Measurements from ENCODE around the gene FILIP1L. TPM values are rescaled to one million over a fixed set of nuclear protein-coding genes. Genes with fewer than 3 reads are reported as not detected.

The FILIP1L gene
- total RNA-seq, 1 donor, result 0.42 TPM

GRCh38 chr3:99909714-99910495 is 204.4 kb downstream of the FILIP1L start:
- Histone ChIP-seq H3K9me3 (ENCODE audit: low read depth, low read length) (no peaks in the 10 kb centered on the region), H3K4me1 (ENCODE audit: insufficient read depth, low read length) (no peaks in the 10 kb centered on the region), H3K4me3 (ENCODE audit: low read length) (no peak overlapping the region), H3K27me3 (ENCODE audit: insufficient read depth, low read length) (no peaks in the 10 kb centered on the region)

- H3K4me1 ChIP-seq (ENCODE audit: insufficient read depth, low read length), result no peaks in the 10 kb centered on the region
- H3K27me3 ChIP-seq (ENCODE audit: insufficient read depth, low read length), result no peaks in the 10 kb centered on the region
- no peaks in the 10 kb centered on the region for H3K9me3 ChIP-seq (ENCODE audit: low read depth, low read length)
- no peak overlapping the region for H3K4me3 ChIP-seq (ENCODE audit: low read length)
Observed at GRCh38 chr3:99907959-99908544, 206.2 kb downstream of the FILIP1L start.

- no peaks in the 10 kb centered on the region for H3K9me3 ChIP-seq (ENCODE audit: low read depth, low read length)
- H3K27me3 ChIP-seq (ENCODE audit: insufficient read depth, low read length), result no peaks in the 10 kb centered on the region
- no peak overlapping the region for H3K4me3 ChIP-seq (ENCODE audit: low read length)
- H3K4me1 ChIP-seq (ENCODE audit: insufficient read depth, low read length), result peaks cover 5% of the 10 kb centered on the region
Observed at GRCh38 chr3:99903869-99904268, 210.4 kb downstream of the FILIP1L start.

- Histone ChIP-seq H3K9me3 (ENCODE audit: low read depth, low read length) (no peaks in the 10 kb centered on the region), H3K4me1 (ENCODE audit: insufficient read depth, low read length) (peaks cover 7% of the 10 kb centered on the region), H3K4me3 (ENCODE audit: low read length) (no peak overlapping the region), H3K27me3 (ENCODE audit: insufficient read depth, low read length) (no peaks in the 10 kb centered on the region)
Observed at GRCh38 chr3:99902091-99902490, 212.2 kb downstream of the FILIP1L start.

- Histone ChIP-seq H3K27me3 (ENCODE audit: insufficient read depth, low read length) (no peaks in the 10 kb centered on the region), H3K4me1 (ENCODE audit: insufficient read depth, low read length) (peaks cover 14% of the 10 kb centered on the region), H3K9me3 (ENCODE audit: low read depth, low read length) (no peaks in the 10 kb centered on the region), H3K4me3 (ENCODE audit: low read length) (no peak overlapping the region)
Observed at GRCh38 chr3:99901200-99901926, 212.9 kb downstream of the FILIP1L start.

- H3K9me3 ChIP-seq (ENCODE audit: low read depth, low read length), result no peaks in the 10 kb centered on the region
- H3K4me3 ChIP-seq (ENCODE audit: low read length), result no peak overlapping the region
- H3K27me3 ChIP-seq (ENCODE audit: insufficient read depth, low read length), result no peaks in the 10 kb centered on the region
- H3K4me1 ChIP-seq (ENCODE audit: insufficient read depth, low read length), result peaks cover 20% of the 10 kb centered on the region
Observed at GRCh38 chr3:99900248-99900647, 214.1 kb downstream of the FILIP1L start.

- H3K27me3 ChIP-seq (ENCODE audit: insufficient read depth, low read length), result no peaks in the 10 kb centered on the region
- H3K9me3 ChIP-seq (ENCODE audit: low read depth, low read length), result no peaks in the 10 kb centered on the region
- no peak overlapping the region for H3K4me3 ChIP-seq (ENCODE audit: low read length)
- peaks cover 26% of the 10 kb centered on the region for H3K4me1 ChIP-seq (ENCODE audit: insufficient read depth, low read length)
Observed at GRCh38 chr3:99899603-99900002, 214.7 kb downstream of the FILIP1L start.

GRCh38 chr3:99896482-99896881 is 217.8 kb downstream of the FILIP1L start:
- Histone ChIP-seq H3K4me3 (ENCODE audit: low read length) (no peak overlapping the region), H3K27me3 (ENCODE audit: insufficient read depth, low read length) (no peaks in the 10 kb centered on the region), H3K9me3 (ENCODE audit: low read depth, low read length) (no peaks in the 10 kb centered on the region), H3K4me1 (ENCODE audit: insufficient read depth, low read length) (peaks cover 26% of the 10 kb centered on the region)

- H3K4me3 ChIP-seq (ENCODE audit: low read length), result no peak overlapping the region
- no peaks in the 10 kb centered on the region for H3K27me3 ChIP-seq (ENCODE audit: insufficient read depth, low read length)
- H3K9me3 ChIP-seq (ENCODE audit: low read depth, low read length), result no peaks in the 10 kb centered on the region
- peaks cover 26% of the 10 kb centered on the region for H3K4me1 ChIP-seq (ENCODE audit: insufficient read depth, low read length)
Observed at GRCh38 chr3:99895703-99896441, 218.4 kb downstream of the FILIP1L start.

- Histone ChIP-seq H3K9me3 (ENCODE audit: low read depth, low read length) (no peaks in the 10 kb centered on the region), H3K4me1 (ENCODE audit: insufficient read depth, low read length) (peaks cover 21% of the 10 kb centered on the region), H3K4me3 (ENCODE audit: low read length) (no peak overlapping the region), H3K27me3 (ENCODE audit: insufficient read depth, low read length) (no peaks in the 10 kb centered on the region)
Observed at GRCh38 chr3:99895131-99895696, 219.1 kb downstream of the FILIP1L start.

GRCh38 chr3:99892332-99892731 is 222.0 kb downstream of the FILIP1L start:
- H3K9me3 ChIP-seq (ENCODE audit: low read depth, low read length), result no peaks in the 10 kb centered on the region
- no peaks in the 10 kb centered on the region for H3K27me3 ChIP-seq (ENCODE audit: insufficient read depth, low read length)
- H3K4me1 ChIP-seq (ENCODE audit: insufficient read depth, low read length), result peaks cover 21% of the 10 kb centered on the region
- H3K4me3 ChIP-seq (ENCODE audit: low read length), result no peak overlapping the region

- H3K9me3 ChIP-seq (ENCODE audit: low read depth, low read length), result no peaks in the 10 kb centered on the region
- peaks cover 16% of the 10 kb centered on the region for H3K4me1 ChIP-seq (ENCODE audit: insufficient read depth, low read length)
- H3K4me3 ChIP-seq (ENCODE audit: low read length), result no peak overlapping the region
- no peaks in the 10 kb centered on the region for H3K27me3 ChIP-seq (ENCODE audit: insufficient read depth, low read length)
Observed at GRCh38 chr3:99891610-99892285, 222.6 kb downstream of the FILIP1L start.

- Histone ChIP-seq H3K4me1 (ENCODE audit: insufficient read depth, low read length) (peaks cover 4% of the 10 kb centered on the region), H3K27me3 (ENCODE audit: insufficient read depth, low read length) (no peaks in the 10 kb centered on the region), H3K4me3 (ENCODE audit: low read length) (no peak overlapping the region), H3K9me3 (ENCODE audit: low read depth, low read length) (no peaks in the 10 kb centered on the region)
Observed at GRCh38 chr3:99885851-99886250, 228.4 kb downstream of the FILIP1L start.

GRCh38 chr3:99885085-99885484 is 229.2 kb downstream of the FILIP1L start:
- peaks cover 4% of the 10 kb centered on the region for H3K4me1 ChIP-seq (ENCODE audit: insufficient read depth, low read length)
- no peaks in the 10 kb centered on the region for H3K9me3 ChIP-seq (ENCODE audit: low read depth, low read length)
- no peaks in the 10 kb centered on the region for H3K27me3 ChIP-seq (ENCODE audit: insufficient read depth, low read length)
- no peak overlapping the region for H3K4me3 ChIP-seq (ENCODE audit: low read length)
